OCI-LY3 (cell line): ENCODE results near the gene RPS6KA1.

ENCODE experiments used
- EZH2phosphoT487 ChIP-seq: fragments of 200-600 bp; shearing (Covaris generic); IDR thresholded peaks from 2 replicates; pipeline ENCODE4 v1.6.1; 2018; ENCODE audit warnings: antibody characterized with exemption, mixed run types, low read depth
- TF ChIP-seq, protein P1 (sequence below): fragments of 200-600, 300-600 bp; sonication (generic); IDR thresholded peaks from 2 replicates; pipeline ENCODE4 v1.5.1; 2014; ENCODE audit warnings: antibody characterized with exemption, low read length, low read depth

GRCh38 chr1:26543462-26543861, 13.9 kb downstream of the RPS6KA1 start:
- TF ChIP-seq, protein P1, sequence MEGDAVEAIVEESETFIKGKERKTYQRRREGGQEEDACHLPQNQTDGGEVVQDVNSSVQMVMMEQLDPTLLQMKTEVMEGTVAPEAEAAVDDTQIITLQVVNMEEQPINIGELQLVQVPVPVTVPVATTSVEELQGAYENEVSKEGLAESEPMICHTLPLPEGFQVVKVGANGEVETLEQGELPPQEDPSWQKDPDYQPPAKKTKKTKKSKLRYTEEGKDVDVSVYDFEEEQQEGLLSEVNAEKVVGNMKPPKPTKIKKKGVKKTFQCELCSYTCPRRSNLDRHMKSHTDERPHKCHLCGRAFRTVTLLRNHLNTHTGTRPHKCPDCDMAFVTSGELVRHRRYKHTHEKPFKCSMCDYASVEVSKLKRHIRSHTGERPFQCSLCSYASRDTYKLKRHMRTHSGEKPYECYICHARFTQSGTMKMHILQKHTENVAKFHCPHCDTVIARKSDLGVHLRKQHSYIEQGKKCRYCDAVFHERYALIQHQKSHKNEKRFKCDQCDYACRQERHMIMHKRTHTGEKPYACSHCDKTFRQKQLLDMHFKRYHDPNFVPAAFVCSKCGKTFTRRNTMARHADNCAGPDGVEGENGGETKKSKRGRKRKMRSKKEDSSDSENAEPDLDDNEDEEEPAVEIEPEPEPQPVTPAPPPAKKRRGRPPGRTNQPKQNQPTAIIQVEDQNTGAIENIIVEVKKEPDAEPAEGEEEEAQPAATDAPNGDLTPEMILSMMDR, result no peak
- no peak for TF ChIP-seq EZH2phosphoT487
